BJ (cell line): Measurements from ENCODE around the gene CDC5L. TPM values are rescaled to one million over a fixed set of nuclear protein-coding genes. Genes with fewer than 3 reads are reported as not detected.

Source experiments
- CTCF ChIA-PET: fragments of 350-600 bp; formaldehyde crosslinking; extraction: SDS; loops from one replicate; lab custom pipeline; 2021; ENCODE audit warnings: antibody characterized with exemption, inconsistent platforms; lab: Yijun Ruan, JAX
- POLR2A ChIA-PET: fragments of 300-600 bp; sonication (Branson Sonifier 250); formaldehyde crosslinking; extraction: SDS; loops from one replicate; lab custom pipeline; 2021; ENCODE audit warnings: antibody characterized with exemption; lab: Charles Lee
- DNase-seq: peaks from one replicate; pipeline ENCODE4 v3.0.0-alpha.2; 2011; ENCODE audit warnings: low read depth
- H3K27me3 ChIP-seq: 2 replicates; pipeline ENCODE4 v1.6.0; 2011; ENCODE audit warnings: low read length; ENCODE audit not compliant: control insufficient read depth, insufficient read depth
- H3K36me3 ChIP-seq: 2 replicates; pipeline ENCODE4 v1.5.1; 2011; ENCODE audit warnings: low read length; ENCODE audit not compliant: control insufficient read depth, insufficient read depth
- H3K4me3 ChIP-seq: 2 replicates; pipeline ENCODE4 v1.5.1; 2011; ENCODE audit warnings: low read depth, mild to moderate bottlenecking, control low read depth, low read length
- polyA plus RNA-seq: library from polyadenylated mRNA; depleted of rRNA; stranded (reverse); fragments of >200 nt; gene quantifications from 2 replicates; pipeline ENCODE4 v1.2.3, GENCODE V29; 2011
- TF ChIP-seq, protein P1 (sequence below): IDR thresholded peaks from 2 replicates; pipeline ENCODE4 v1.5.1; 2011; ENCODE audit warnings: low read depth, mild to moderate bottlenecking, control low read depth, inconsistent platforms, low read length, moderate library complexity; ENCODE audit not compliant: insufficient read depth

The CDC5L gene
- polyA plus RNA-seq, 1 experiment: 7.6 TPM

DNA sequence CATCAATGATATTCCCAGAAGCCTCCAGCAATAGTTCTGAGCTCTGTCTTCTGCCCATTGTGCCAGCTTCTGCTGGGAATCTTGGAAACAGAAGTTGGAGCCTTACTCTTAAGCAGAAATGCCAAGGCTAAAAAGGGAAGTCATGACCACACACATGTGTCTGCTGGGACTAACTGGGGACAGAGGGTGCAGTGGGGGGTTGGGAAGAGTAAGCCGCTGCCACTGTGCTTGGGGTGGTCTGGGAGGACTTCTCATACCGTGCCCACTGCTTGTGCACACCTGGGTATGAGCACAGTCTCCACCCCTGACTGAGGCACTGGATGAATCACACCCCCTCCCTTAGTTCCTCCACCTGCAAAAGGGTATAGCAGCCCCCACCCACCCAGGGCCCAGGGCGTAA lies 90.7 kb downstream of the CDC5L start:
- TF ChIP-seq, protein P1, sequence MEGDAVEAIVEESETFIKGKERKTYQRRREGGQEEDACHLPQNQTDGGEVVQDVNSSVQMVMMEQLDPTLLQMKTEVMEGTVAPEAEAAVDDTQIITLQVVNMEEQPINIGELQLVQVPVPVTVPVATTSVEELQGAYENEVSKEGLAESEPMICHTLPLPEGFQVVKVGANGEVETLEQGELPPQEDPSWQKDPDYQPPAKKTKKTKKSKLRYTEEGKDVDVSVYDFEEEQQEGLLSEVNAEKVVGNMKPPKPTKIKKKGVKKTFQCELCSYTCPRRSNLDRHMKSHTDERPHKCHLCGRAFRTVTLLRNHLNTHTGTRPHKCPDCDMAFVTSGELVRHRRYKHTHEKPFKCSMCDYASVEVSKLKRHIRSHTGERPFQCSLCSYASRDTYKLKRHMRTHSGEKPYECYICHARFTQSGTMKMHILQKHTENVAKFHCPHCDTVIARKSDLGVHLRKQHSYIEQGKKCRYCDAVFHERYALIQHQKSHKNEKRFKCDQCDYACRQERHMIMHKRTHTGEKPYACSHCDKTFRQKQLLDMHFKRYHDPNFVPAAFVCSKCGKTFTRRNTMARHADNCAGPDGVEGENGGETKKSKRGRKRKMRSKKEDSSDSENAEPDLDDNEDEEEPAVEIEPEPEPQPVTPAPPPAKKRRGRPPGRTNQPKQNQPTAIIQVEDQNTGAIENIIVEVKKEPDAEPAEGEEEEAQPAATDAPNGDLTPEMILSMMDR: no peak
- H3K27me3 ChIP-seq: no peaks in the 10 kb centered on the region
- H3K36me3 ChIP-seq: no peaks in the 10 kb centered on the region
- ChIA-PET POLR2A (no interaction called here), CTCF (interaction anchor here (1.0 to 3.9 kb wide), 4 partner anchors 151 to 1449 kb away, joined by 3 to 41 read pairs (median 22); no protein-coding TSS in a partner anchor)
- no peak for DNase-seq
- H3K4me3 ChIP-seq: no peak overlapping the region

DNA sequence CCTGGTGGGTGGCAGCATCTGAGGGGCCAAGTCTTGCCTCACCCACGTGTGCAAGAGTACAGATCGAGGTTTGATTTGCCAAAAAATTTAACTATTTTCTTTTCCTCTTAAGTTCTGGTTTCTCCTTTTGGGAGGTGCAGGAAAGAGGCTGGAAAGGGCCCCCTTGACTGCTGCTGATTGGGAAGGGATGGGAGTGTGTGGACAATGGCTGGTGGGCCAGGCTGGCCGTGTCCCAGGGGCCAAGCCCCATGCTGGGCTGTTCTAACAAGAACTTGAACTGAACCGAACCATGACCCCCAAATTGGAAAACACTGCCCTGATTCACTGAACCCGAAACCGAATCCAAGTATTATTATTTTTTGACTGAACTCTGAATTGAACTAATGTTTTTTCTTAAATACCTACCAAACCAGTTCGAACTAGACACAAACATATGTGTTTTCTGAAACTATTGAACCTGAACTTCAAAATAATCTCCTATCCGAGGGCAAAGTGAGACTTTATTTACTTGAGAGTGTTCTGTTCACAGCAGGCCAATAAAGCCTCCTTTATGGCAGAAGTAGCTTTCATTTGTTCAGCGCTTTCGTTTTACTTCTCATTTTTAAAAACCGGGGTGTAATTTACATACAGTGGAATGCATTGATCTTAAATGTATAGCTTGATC lies 91.2 kb downstream of the CDC5L start:
- Histone ChIP-seq H3K27me3 (no peaks in the 10 kb centered on the region), H3K36me3 (no peaks in the 10 kb centered on the region), H3K4me3 (no peak overlapping the region)
- ChIA-PET POLR2A (no interaction called here), CTCF (interaction anchor here (1.8 kb wide), 1 partner anchor 8 kb away, joined by 8 read pairs; no protein-coding TSS in a partner anchor)
- no peak for DNase-seq
- TF ChIP-seq, protein P1: no peak

- DNase-seq: no peak
- ChIA-PET CTCF (interaction anchor here (1.8 kb wide), 1 partner anchor 10 kb away, joined by 8 read pairs; no protein-coding TSS in a partner anchor), POLR2A (no interaction called here)
- H3K36me3 ChIP-seq: no peaks in the 10 kb centered on the region
- TF ChIP-seq, protein P1: no peak
- H3K4me3 ChIP-seq: no peak overlapping the region
- no peaks in the 10 kb centered on the region for H3K27me3 ChIP-seq
These were observed 92.6 kb downstream of the CDC5L start for GRCh38 chr6:44480097-44480541.

DNA sequence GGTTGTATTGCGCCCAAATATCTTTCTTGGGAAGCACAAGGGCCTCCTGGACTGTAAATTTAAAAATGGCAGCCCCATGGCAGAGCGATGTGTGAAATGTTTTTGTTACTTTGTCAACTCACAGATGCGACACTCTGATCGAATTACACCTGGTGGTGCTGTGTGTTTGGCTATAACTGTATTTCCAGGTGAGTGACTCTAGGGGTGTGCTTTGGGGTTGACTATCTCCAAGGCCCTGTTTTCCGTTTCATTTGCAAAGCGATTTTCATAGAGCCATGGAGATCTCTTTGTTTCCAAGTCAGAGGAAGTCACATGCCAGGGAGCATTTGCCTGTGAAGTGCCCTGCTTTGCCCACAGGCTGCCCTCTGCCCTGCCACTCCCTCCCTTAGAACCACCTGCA lies 93.5 kb downstream of the CDC5L start:
- H3K36me3 ChIP-seq: no peaks in the 10 kb centered on the region
- no peaks in the 10 kb centered on the region for H3K27me3 ChIP-seq
- DNase-seq: no peak
- TF ChIP-seq, protein P1: no peak
- CTCF ChIA-PET: no interaction called here
- H3K4me3 ChIP-seq: no peak overlapping the region
- POLR2A ChIA-PET: no interaction called here

DNA sequence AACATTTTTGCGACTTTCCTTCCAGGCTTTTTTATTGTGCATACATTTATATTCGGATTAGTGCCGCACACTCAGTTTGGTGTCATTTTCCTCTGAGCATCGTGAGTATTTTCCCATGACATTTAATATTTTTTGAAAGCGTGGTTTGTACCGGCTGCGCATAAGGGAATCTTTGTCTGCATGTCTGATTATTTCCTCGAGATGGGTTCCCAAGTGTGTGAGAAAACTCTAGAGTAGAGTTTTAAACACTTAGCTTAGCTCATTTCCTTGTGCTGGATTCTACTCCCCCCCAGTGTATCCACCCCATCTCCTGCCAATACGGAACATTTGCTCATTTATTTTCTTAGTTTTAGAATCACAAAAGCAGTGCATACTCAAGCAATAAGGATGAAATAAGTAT lies 94.3 kb downstream of the CDC5L start:
- TF ChIP-seq, protein P1: no peak
- CTCF ChIA-PET: no interaction called here
- H3K4me3 ChIP-seq: no peak overlapping the region
- no peak for DNase-seq
- POLR2A ChIA-PET: no interaction called here
- no peaks in the 10 kb centered on the region for H3K36me3 ChIP-seq
- no peaks in the 10 kb centered on the region for H3K27me3 ChIP-seq
